ENCODE results near the gene CCNF.

CCNF gene

GRCh38 chr16:2475413-2476344 is 46.4 kb downstream of the CCNF start:
- TF ChIP-seq TAF1 (IDR thresholded peaks at IDR 0.05; ENCODE audit: borderline replicate concordance, insufficient read depth, low read length): no peak
- no peak for TF ChIP-seq REST (IDR thresholded peaks at IDR 0.05; ENCODE audit: insufficient read depth in 1 of 2, low read depth in 2 of 2, low read length in 2 of 2)
- TF ChIP-seq FOXP2 (optimal IDR thresholded peaks at IDR 0.05; ENCODE audit: borderline replicate concordance, extremely low read depth, extremely low read length, insufficient read depth): no peak
- TF ChIP-seq POLR2AphosphoS5 (IDR thresholded peaks at IDR 0.05; ENCODE audit: low read depth, low read length): no peak
- no peak for TF ChIP-seq SIN3A (IDR thresholded peaks at IDR 0.05; ENCODE audit: borderline replicate concordance, insufficient read depth, low read length)

GRCh38 chr16:2476345-2476720 is 47.1 kb downstream of the CCNF start:
- TF ChIP-seq POLR2AphosphoS5 (IDR thresholded peaks at IDR 0.05; ENCODE audit: low read depth, low read length) (no peak), REST (IDR thresholded peaks at IDR 0.05; ENCODE audit: insufficient read depth in 1 of 2, low read depth in 2 of 2, low read length in 2 of 2) (no peak), TAF1 (IDR thresholded peaks at IDR 0.05; ENCODE audit: borderline replicate concordance, insufficient read depth, low read length) (no peak), SIN3A (IDR thresholded peaks at IDR 0.05; ENCODE audit: borderline replicate concordance, insufficient read depth, low read length) (no peak), FOXP2 (optimal IDR thresholded peaks at IDR 0.05; ENCODE audit: borderline replicate concordance, extremely low read depth, extremely low read length, insufficient read depth) (no peak)

DNA sequence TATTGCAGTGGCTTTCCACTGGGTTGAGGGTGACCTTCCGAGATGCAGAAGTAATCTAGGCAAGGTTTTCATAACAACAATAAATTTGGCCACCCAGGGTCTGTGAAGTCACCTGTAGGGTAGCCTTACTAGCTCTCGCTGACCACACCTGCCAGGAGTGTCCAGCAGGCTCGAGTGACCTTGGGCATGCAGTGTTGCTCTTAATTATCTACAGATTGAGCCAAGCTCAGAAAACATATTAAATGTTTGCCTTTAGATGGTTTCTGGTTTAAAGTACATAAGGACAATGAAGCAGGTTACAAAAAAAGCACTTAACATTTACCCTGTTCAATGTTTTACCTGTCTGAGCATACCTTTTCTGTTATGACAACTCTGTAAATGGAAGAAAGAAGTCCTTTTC is 47.5 kb downstream of the CCNF start:
- TF ChIP-seq TAF1 (IDR thresholded peaks at IDR 0.05; ENCODE audit: borderline replicate concordance, insufficient read depth, low read length): no peak
- no peak for TF ChIP-seq REST (IDR thresholded peaks at IDR 0.05; ENCODE audit: insufficient read depth in 1 of 2, low read depth in 2 of 2, low read length in 2 of 2)
- no peak for TF ChIP-seq SIN3A (IDR thresholded peaks at IDR 0.05; ENCODE audit: borderline replicate concordance, insufficient read depth, low read length)
- no peak for TF ChIP-seq FOXP2 (optimal IDR thresholded peaks at IDR 0.05; ENCODE audit: borderline replicate concordance, extremely low read depth, extremely low read length, insufficient read depth)
- no peak for TF ChIP-seq POLR2AphosphoS5 (IDR thresholded peaks at IDR 0.05; ENCODE audit: low read depth, low read length)

DNA sequence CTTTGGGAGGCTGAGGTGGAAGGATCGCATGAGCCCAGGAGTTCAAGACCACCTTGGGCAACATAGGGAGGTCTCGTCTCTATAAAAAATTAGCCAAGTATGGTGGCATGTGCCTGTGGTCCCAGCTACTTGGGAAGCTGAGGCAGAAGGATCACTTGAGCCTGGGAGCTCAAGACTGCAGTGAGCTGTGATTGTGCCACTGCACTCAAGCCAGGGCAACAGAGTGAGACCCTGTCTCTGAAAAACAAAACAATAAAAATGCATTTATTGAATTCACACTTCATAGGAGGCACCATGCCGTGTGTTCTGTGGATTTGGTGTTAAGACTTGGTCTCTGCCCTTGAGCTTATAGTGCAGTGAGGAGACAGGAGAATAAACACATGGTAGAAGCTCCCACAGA is 48.1 kb downstream of the CCNF start:
- TF ChIP-seq SIN3A (IDR thresholded peaks at IDR 0.05; ENCODE audit: borderline replicate concordance, insufficient read depth, low read length) (no peak), REST (IDR thresholded peaks at IDR 0.05; ENCODE audit: insufficient read depth in 1 of 2, low read depth in 2 of 2, low read length in 2 of 2) (no peak), TAF1 (IDR thresholded peaks at IDR 0.05; ENCODE audit: borderline replicate concordance, insufficient read depth, low read length) (no peak), POLR2AphosphoS5 (IDR thresholded peaks at IDR 0.05; ENCODE audit: low read depth, low read length) (no peak), FOXP2 (optimal IDR thresholded peaks at IDR 0.05; ENCODE audit: borderline replicate concordance, extremely low read depth, extremely low read length, insufficient read depth) (no peak)

Measured in PFSK-1 (cell line).